HT1080 (cell line): ENCODE data around the gene MGAT5B. TPM values are rescaled to one million over a fixed set of nuclear protein-coding genes. Genes with fewer than 3 reads are reported as not detected.
"Not testable (repeated sequence)": the region's sequence is repeated elsewhere in the genome, so short reads cannot be mapped to it uniquely, and the experiment has no call there.

Experiments
- DNase-seq: peaks from one replicate; pipeline ENCODE4 v3.0.0-alpha.2; 2015; ENCODE audit warnings: low read depth
- polyA plus RNA-seq, 2 experiments: library from polyadenylated mRNA; depleted of rRNA; stranded (reverse); fragments of >200 nt; gene quantifications; 2 replicates each; pipeline ENCODE4 v1.2.3, GENCODE V29; 2015
- total RNA-seq: library from RNA; depleted of rRNA; stranded (reverse); fragments of >200 nt; shearing (Covaris generic); gene quantifications from 2 replicates; pipeline ENCODE4 v1.2.3, GENCODE V29; 2014; rRNA removed

MGAT5B gene, protein sequence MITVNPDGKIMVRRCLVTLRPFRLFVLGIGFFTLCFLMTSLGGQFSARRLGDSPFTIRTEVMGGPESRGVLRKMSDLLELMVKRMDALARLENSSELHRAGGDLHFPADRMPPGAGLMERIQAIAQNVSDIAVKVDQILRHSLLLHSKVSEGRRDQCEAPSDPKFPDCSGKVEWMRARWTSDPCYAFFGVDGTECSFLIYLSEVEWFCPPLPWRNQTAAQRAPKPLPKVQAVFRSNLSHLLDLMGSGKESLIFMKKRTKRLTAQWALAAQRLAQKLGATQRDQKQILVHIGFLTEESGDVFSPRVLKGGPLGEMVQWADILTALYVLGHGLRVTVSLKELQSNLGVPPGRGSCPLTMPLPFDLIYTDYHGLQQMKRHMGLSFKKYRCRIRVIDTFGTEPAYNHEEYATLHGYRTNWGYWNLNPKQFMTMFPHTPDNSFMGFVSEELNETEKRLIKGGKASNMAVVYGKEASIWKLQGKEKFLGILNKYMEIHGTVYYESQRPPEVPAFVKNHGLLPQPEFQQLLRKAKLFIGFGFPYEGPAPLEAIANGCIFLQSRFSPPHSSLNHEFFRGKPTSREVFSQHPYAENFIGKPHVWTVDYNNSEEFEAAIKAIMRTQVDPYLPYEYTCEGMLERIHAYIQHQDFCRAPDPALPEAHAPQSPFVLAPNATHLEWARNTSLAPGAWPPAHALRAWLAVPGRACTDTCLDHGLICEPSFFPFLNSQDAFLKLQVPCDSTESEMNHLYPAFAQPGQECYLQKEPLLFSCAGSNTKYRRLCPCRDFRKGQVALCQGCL
- total RNA-seq: 13.1 and 20.0 TPM in 2 replicates
- polyA plus RNA-seq (2015; cell fraction: cytosol; rRNA removed): 20.9 and 21.8 TPM in 2 replicates
- polyA plus RNA-seq (2015; cell fraction: nucleus; rRNA removed): 29.2 and 33.3 TPM in 2 replicates

DNA sequence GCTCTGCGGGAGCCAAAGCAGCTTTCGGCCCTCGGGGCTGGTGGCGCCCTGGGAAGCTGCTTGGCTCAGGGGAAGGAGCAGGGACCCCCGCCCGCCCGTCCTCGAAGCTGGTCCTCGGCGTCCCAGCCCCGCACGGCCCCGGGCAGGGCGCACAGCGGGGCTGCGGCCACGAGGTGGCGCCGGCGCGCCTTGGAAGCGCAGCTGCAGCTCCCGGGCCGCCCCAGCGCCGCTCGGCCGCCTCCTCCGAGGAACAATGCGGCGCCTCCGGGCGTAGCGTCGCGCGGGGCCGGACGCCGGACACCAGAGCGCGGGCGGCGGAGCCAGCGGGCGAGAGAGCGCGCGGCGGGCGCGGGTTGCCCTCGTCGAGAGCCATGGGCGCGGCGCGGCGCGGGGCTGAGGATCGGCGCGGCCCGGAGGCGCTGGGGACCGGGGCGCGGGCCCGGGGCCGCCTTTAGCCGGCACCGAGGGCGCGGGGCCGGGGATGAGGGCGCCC lies at the start of gene MGAT5B:
Gene MGAT5B (plus strand): TSS at position 229 of the 493 bp plus-strand sequence. CDS start 626 bp downstream, outside the sequence.
- peak; percentile 66 for DNase-seq

DNA sequence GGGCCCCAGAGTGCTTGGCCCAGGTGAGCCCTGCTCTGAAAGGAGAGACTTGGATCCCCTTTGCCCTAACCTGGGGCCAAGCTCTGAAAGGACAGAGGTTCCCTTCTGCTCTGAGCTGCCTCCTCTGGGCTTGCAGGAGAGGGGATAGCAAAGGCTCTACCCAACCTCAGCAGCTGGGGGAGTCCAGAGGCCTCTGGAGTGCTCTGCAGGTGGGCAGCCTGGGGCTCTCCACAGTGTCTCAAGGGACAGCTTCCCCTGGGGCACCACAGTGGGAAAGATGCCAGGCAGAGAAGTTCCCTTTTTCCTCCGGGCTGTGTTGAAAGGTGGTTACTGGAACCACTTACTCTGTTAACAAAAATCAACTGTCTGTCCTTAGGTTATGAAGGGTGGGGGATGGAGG lies 48.2 kb upstream of the MGAT5B start:
- no peak for DNase-seq

DNA sequence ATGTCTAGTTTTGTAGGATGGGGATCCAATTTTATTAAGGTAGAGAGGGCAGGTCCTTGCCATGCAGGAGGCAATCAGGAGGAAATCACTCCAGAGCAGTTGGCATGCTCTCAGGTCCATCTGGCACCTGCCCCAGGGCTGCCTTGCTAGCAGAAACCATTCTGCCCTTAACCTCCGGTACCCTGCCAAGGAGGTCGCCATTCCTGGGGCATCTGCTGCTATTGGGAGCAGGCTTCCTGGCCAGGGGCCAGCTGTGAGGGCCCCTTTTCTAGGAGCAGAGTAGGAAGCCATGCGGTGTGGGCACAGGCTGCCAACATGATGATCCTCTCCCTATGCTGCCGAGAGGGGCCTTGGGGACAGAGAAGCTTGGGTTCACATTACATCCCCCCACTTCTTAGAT lies 47.6 kb upstream of the MGAT5B start:
- no peak for DNase-seq

DNA sequence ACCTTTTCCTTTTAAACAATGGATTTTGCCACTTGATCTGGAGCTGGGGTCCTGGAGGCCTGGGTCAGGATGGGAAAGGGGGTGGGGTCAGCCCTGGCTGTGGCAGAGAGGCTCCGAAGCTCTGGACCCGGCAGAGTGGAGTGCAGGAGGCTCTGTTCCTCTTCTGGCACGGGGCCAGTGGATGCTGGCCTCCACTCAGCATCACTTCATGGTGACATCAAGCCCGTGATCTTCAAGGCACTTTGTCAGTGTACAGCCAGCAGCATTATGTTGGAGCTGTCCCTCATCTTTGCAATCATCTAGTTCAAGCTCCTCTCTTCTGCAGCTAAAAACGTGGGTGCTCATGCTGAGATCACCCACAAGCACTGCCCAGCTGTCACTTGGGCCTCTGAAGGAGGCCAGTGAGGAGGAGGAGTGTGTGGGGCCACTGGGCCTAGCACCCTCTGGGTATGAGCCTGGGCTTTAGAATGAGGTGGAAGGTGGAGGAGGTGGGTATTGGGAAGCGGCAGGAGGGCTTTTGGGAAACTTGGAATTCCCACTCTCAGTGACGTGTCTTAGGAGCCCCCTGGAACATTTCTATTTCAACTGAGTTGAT lies 45.9 kb upstream of the MGAT5B start:
- DNase-seq: no peak

DNA sequence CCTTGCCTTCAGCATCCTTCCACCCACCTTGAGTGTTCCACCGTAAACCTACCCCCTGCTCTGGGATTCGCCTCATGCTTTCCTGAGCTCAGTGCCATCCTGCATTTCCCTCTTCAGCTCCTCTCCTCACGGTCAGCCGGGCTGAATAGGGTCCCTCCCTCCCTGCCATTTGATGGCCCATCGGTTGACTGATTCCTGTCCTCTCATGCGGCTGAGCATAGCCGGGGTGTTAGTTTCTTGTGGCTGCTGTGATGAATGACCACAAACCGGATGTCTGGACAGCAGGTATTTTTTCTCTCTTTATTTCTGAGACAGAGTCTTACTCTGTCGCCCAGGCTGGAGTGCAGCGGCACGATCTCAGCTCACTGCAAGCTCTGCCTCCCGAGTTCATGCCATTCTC lies 44.1 kb upstream of the MGAT5B start:
- DNase-seq: peak; percentile 54

DNA sequence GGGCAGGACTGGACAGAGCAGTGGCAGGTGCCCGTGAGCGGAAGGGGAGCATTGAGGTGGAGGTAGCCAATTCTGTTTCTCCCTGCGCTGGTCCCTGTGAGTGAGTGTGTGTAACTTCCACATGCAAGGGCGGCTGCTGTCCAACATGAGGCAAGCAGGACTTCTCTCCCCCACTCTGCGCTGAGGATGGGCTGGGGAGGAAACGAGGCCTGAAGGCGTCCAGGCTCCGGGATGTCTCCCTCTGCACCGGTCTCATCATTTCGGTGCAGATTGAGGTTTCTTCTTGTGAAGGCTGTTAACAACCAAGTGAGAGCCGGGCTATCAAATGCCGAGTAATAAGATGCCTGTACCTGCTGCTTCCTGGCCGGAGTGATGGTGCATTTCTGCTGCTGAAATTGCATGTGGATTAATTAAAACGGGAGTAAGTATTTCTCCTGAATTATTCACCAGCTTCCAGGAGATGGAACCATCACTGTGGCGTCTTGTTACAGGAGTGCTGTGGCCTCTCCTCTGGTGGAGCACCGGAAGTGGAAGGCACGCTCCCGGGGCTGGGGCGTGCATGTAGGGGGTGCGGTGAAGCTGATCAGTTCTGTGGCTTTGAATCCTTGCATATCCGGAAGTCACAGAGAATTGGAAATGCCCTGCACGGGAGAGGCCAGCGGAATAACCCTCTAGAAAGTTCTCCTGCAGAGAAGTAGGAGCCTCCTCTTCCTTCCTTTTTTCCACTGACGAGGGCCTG lies 41.7 kb upstream of the MGAT5B start:
- DNase-seq: no peak

DNA sequence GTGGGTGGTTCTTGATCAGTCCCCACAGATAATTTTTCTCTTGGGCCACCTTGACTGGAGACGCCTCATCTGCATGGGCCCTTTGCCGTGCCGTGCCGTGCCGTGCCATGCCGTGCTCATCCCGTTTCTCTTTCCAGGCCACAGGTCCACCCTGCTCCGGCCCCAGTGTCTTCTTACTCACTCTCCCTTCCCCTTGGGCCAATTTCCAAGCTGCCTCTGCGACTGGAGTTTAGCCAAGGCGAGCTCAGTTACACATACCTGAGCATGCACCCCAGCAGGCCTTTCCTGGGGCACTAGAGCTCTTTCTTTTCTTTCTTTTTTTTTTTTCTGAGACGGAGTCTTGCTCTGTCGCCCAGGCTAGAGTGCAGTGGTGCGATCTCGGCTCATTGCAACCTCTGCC lies 40.5 kb upstream of the MGAT5B start:
- DNase-seq: no peak

DNA sequence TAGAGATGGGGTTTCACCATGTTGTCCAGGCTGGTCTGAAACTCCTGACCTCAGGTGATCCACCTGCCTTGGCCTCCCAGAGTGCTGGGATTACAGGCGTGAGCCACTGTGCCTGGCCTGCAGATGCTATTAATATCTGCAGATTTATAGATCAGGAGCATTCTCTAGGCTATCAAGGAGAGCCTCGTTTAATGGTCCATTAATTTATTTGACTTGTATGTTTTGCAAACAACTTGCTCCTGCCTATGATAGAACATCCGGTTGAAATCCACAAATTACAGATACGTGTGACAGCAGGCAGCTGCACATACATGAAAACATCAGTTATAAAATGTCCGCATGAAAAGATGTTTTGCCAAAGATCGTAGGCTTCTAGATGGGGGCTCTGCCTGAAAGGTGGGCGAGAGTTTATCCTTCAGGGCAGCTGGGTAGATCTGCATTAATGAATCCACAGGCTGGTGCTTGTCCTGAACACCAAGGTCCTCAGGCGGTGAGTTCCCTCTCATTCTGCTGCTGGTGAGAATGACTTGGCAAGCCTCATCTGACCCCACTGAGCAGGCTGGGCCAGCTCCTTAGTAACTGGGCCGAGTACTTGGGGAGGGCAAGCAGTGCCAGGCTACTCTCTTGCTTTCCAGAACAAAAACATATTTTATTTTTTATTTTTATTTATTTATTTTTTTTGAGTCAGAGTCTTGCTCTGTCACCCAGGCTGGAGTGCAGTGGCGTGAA lies 37.1 kb upstream of the MGAT5B start:
- DNase-seq: no peak

DNA sequence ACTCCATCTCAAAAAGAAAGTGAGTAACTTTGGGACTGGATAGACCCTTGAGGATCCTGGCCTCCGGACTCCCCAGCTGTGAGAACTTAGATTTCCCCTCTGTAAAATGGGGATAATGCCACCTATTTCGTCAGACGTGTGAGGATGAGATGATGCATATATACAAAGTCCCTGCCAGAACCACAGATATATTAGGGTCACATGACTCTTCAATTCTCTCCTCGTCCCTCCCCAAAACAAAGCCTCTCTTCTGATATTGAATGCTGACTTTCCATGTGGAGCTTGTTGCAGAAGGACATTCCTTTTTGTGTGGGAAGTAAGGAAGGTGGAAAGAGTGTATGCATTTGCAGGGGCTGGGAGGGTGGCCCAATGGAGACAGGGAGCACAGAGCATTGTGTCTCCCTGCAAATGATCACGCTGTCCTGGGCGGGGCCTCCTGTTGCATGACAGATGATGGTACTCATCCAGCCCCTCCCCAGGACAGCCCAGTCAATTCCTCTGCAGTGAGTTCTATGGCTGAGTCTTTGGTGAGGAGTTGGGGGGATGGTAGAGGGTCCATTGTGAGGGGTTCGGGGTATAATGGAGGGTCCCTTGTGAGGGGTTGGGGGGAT lies 35.1 kb upstream of the MGAT5B start:
- DNase-seq: no peak

DNA sequence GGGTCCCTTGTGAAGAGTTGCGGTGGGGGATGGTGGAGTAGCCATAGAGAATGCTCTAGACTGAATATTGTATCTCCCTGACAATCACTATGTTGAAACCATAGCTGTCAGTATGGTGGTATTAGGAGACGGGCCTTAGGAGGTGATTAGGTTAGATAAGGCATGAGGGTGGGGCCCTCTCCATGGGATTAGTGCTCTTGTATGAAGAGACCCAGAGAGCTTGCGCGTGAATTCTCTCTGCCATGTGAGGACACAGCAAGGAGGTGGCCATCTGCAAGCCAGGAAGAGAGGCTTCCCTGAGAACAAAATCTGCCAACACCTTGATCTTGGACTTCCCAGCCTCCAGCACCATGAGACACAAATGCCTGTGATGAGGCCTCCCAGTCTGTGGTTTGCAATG lies 34.5 kb upstream of the MGAT5B start:
- no peak for DNase-seq

DNA sequence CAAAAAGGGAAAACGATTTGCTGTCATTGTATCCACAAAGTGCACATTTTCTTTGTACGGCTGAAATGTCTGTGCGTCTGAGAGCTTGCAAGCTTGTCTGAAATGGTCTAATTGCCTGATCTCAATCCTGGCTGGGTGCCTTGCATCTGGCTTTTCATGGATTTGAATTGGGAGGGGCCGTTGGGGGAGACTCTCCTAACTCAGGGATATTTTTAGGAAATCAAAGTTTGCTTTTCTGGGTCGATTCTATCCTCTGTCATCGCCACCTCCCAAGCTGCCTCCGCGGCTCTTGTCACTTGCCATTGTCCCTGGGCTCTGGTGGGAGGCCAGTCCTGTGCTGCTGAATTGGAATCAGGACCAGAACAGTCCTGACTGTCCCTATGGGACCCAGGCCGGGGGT lies 33.3 kb upstream of the MGAT5B start:
- no peak for DNase-seq

DNA sequence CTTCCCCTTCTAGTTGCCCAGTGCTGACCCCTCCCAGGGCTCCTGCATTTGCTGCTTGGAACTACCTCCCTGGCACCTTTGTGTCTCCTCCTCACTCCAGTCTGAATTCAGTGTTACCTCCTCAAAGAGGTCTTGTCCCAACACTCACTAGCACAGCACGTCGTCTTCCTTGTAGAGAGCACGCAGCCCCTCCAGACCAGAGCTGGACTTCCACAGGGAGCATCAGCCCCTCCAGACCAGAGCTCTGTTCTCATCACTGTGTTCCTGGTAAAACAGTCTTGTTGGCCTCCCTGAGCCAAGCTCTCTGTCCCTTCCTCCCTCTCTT lies 27.8 kb upstream of the MGAT5B start:
- no peak for DNase-seq

DNA sequence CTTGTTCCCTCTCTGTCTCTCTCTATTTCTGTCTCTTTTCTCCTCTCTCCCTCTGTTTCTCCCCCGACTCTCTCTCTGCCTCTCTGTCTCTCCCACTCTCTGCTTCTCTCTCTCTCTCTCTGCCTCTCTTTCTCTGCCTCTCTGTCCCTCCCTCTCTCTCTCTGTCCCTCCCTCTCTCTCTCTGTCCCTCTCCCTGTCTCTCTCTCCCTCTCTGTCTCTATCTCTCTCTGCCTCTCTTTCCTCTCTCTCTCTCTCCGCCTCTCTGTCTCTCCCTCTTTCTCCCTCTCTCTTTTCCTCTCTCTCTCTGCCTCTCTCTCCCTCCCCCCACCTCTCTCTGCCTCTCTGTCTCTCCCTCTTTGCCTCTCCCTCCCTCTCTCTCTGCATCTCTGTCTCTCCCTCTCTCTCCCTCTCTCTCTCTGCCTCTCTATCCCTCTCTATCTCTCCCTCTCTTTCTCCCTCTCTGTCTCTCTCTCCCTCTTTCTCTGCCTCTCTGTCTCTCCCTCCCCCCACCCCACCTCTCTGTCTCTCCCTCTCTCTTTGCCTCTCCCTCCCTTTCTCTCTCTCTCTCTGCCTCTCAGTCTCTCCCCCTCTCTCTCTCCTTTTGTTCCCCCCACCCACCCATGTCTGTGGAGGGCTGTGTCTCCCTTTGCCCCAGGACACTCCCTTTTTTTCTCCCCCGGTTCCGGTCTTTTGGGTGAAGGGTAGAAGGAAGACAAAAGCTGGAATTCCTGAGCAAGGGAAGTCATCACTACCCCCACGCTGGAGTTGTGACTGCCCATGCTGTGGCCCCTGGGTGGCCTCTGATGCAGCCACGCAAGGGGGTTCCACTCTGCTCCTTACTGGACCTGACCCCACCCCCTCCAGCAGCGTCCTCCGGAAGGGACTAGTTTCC lies 27.1 kb upstream of the MGAT5B start:
- no peak for DNase-seq

DNA sequence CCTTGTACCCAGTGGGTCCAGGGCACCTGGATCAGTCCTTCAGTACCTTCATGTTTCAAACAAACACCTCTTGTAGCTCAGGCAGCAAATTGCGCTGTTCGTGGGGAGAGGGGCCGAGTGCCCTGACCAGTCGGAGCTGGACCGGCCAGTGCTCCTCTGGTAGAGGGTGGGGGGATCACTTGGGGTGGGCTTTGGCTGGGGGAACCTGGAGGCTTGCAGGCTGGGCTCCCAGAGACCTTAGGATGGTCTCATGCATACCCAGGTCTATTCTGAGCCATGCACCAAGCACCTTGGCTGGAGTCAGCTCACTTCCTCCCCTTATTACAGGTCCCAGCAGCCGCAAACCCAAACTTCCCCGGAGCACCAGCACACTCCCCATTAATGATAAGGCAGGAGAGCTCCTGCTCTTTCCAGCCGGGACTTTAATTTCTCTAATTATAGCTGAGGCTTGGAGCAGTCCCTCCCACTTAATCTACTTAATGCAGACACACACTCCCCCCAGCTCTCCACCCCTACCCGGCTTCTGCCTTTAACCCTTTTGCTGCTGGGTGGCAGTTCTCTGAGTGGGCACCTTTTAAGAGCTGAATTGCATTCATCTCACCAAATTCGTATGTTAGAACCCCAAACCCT lies 26.3 kb upstream of the MGAT5B start:
- no peak for DNase-seq

DNA sequence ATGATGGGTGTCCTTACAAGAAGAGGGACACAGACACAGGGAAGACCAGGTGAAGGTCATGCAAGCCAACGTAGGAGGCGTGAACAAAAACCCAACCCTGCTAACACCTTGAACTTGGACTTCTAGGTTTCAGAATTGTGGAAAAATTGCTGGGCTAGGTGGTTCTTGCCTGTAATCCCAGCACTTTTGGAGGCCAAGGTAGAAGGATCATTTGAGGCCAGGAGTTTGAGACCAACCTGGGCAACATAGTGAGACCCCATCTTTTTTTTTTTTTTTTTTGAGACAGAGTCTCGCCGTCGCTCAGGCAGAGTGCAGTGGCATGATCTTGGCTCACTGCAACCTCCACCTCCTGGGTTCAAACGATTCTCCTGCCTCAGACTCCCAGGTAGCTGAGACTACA lies 25.1 kb upstream of the MGAT5B start:
- DNase-seq: not testable (repeated sequence)

DNA sequence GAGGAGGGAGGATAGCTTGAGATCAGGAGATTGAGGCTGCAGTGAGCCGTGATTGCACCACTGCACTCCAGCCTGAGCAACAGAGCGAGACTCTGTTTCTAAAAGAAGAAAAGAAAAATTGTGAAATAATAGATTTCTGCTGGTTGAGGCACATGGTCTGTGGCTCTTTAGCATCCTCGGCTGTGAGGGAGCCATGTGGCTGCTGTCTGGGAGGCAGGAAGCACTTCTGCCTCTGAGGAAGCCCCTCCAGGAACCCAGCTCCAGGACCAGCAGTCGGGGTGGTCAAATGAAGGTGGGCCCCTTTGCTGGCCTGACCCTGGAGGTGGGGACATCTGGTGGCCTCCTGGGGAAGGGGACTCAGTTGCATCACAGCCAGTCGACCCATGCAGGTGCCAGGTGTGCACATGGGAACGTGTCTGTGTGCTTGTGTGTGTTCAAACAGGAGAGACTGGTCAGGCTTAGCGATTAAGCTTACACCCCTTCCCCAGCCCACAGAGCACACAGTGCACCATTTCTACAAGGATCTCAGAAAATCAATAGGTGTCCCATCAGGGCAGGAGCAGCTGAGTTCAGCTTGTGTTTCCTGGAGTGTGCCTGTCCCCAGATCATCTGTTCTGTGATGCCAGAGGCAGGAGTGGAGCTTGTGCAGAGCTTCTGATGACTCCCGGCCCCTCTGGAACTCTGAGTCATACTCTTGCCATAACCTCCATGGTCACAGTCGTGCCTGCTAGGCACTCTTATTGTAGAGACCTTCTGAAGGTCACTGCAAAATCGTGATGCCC lies 24.3 kb upstream of the MGAT5B start:
- DNase-seq: peak; percentile 36

DNA sequence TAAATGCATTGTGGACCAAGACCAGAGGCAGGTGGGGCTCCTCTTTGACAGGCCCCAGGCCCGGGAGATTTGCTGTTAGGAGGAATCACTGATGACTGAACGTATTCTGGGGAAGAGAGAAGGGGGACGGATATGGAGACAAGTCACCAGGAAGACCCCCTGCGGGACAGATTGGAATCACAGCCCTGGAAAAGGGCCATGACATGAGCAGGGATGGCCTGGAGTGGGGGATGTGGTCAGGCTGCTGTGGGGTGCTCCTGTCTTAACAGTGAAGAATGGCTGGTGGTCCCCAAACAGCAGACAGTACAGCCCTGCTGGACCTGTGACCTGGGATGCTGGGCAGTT lies 23.7 kb upstream of the MGAT5B start:
- no peak for DNase-seq

DNA sequence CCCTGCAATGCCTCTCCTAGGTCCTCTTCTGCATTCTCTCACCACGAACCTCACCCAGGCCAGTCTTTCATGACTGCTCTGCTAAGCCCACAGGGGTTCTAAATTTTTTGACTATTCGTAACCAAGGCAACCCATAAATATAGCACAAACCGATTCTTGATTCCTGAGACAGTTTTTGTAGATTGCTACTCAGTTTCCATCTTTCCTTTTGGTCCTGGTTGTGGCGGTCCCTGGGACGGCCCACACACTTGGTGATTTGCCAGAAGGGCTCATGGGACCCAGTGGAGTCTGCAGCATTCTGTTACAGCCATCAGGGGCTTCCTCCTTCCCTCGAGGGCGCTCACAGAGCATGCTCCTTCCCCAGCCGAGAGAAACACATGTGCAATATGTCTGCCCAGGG lies 23.4 kb upstream of the MGAT5B start:
- no peak for DNase-seq
